ENCODE measurements around the gene CACNA2D3. TPM values are rescaled to one million over a fixed set of nuclear protein-coding genes. Genes with fewer than 3 reads are reported as not detected.
A peak's percentile ranks its signal among the peaks of the same experiment; 100 is the strongest.

Gene CACNA2D3
- total and polyA plus RNA-seq, 4 donors, result 0.38 to 2.5 (median 1.1) TPM

GRCh38 chr3:55014906-55015305, 892.6 kb downstream of the CACNA2D3 start:
- 72 to 90% methylated on average over 5 of the region's 5 CpGs for WGBS, 2 donors

GRCh38 chr3:55017876-55018275, 895.5 kb downstream of the CACNA2D3 start:
- Histone ChIP-seq H3K9me3 (ENCODE audit: control insufficient read depth in 4 of 4, insufficient read depth in 3 of 4, low read length in 3 of 4) (no peaks in the 10 kb centered on the region), H3K36me3 (ENCODE audit: control insufficient read depth in 4 of 4, insufficient read depth in 4 of 4, low read length in 4 of 4) (no peaks in the 10 kb centered on the region), H3K27ac (ENCODE audit: low read depth in 1 of 2, low read length in 1 of 2) (no peak overlapping the region), H3K4me3 (no peak overlapping the region), H3K9ac (ENCODE audit: insufficient read depth in 1 of 2, low read length in 2 of 2) (no peak overlapping the region), H3K27me3 (ENCODE audit: control insufficient read depth in 3 of 3, insufficient read depth in 3 of 3, low read length in 2 of 3) (no peaks in the 10 kb centered on the region), H3K4me1 (ENCODE audit: control insufficient read depth in 5 of 5, insufficient read depth in 5 of 5, low read length in 5 of 5) (peaks cover 0 to 24% (median 0%) of the 10 kb centered on the region in 5 donors)
- WGBS, 2 donors, result 93 to 94% methylated on average over 3 of the region's 3 CpGs
- no peak for TF ChIP-seq CTCF (IDR thresholded peaks at IDR 0.05; ENCODE audit: control extremely low read depth, extremely low read depth)
- no peak for ATAC-seq (ENCODE audit: insufficient read depth, low FRiP score)
- DNase-seq, result peak in 1 of 3 donors; percentile 55

More at GRCh38 chr3:55014906-55015305, 892.6 kb downstream of the CACNA2D3 start:
- H3K27me3 ChIP-seq (ENCODE audit: control insufficient read depth in 3 of 3, insufficient read depth in 3 of 3, low read length in 2 of 3), result no peaks in the 10 kb centered on the region
- no peak for ATAC-seq (ENCODE audit: insufficient read depth, low FRiP score)
- H3K9ac ChIP-seq (ENCODE audit: insufficient read depth in 1 of 2, low read length in 2 of 2), result no peak overlapping the region
- H3K27ac ChIP-seq (ENCODE audit: low read depth in 1 of 2, low read length in 1 of 2), result no peak overlapping the region
- DNase-seq, result peak; percentile 48 to 91 (median 88)
- TF ChIP-seq CTCF (IDR thresholded peaks at IDR 0.05; ENCODE audit: control extremely low read depth, extremely low read depth), result no peak
- H3K9me3 ChIP-seq (ENCODE audit: control insufficient read depth in 4 of 4, insufficient read depth in 3 of 4, low read length in 3 of 4), result no peaks in the 10 kb centered on the region
- H3K4me3 ChIP-seq, result no peak overlapping the region
- H3K4me1 ChIP-seq (ENCODE audit: control insufficient read depth in 5 of 5, insufficient read depth in 5 of 5, low read length in 5 of 5), result peaks cover 0 to 24% (median 0%) of the 10 kb centered on the region in 5 donors
- no peaks in the 10 kb centered on the region for H3K36me3 ChIP-seq (ENCODE audit: control insufficient read depth in 4 of 4, insufficient read depth in 4 of 4, low read length in 4 of 4)

GRCh38 chr3:55030938-55031337, 908.6 kb downstream of the CACNA2D3 start:
- Histone ChIP-seq H3K4me3 (no peak overlapping the region), H3K4me1 (ENCODE audit: control insufficient read depth in 5 of 5, insufficient read depth in 5 of 5, low read length in 5 of 5) (no peaks in the 10 kb centered on the region), H3K27me3 (ENCODE audit: control insufficient read depth in 3 of 3, insufficient read depth in 3 of 3, low read length in 2 of 3) (peaks cover 0 to 4% (median 0%) of the 10 kb centered on the region in 3 donors), H3K36me3 (ENCODE audit: control insufficient read depth in 4 of 4, insufficient read depth in 4 of 4, low read length in 4 of 4) (no peaks in the 10 kb centered on the region), H3K9ac (ENCODE audit: insufficient read depth in 1 of 2, low read length in 2 of 2) (no peak overlapping the region), H3K27ac (ENCODE audit: low read depth in 1 of 2, low read length in 1 of 2) (no peak overlapping the region), H3K9me3 (ENCODE audit: control insufficient read depth in 4 of 4, insufficient read depth in 3 of 4, low read length in 3 of 4) (no peaks in the 10 kb centered on the region)
- no peak for TF ChIP-seq CTCF (IDR thresholded peaks at IDR 0.05; ENCODE audit: control extremely low read depth, extremely low read depth)
- DNase-seq (no peak), ATAC-seq (ENCODE audit: insufficient read depth, low FRiP score) (no peak)
- WGBS, 2 donors, result 69 to 80% methylated on average over 4 of the region's 4 CpGs
